ENCODE results near the gene ADD1.

DNA sequence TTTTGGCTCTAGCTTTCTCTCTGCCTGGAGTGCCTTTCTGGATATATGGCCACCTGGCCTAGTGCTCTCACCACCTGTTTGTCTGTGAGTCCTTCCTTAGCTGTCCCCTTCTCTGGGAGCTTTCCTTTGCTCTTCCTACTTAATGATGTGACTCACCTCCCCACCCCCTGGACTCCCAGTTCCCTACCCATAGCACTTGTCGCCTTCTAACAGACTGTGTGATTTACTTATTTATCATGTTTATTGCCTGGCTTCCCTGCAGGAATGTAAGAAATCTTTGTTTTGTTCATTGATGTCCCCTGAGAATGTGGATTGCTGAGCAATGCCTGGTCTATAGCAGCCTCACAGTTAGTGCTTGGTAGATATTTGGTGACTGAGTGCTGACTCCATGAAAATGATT, 18.9 kb downstream of the ADD1 start:
- TF ChIP-seq, protein P1, sequence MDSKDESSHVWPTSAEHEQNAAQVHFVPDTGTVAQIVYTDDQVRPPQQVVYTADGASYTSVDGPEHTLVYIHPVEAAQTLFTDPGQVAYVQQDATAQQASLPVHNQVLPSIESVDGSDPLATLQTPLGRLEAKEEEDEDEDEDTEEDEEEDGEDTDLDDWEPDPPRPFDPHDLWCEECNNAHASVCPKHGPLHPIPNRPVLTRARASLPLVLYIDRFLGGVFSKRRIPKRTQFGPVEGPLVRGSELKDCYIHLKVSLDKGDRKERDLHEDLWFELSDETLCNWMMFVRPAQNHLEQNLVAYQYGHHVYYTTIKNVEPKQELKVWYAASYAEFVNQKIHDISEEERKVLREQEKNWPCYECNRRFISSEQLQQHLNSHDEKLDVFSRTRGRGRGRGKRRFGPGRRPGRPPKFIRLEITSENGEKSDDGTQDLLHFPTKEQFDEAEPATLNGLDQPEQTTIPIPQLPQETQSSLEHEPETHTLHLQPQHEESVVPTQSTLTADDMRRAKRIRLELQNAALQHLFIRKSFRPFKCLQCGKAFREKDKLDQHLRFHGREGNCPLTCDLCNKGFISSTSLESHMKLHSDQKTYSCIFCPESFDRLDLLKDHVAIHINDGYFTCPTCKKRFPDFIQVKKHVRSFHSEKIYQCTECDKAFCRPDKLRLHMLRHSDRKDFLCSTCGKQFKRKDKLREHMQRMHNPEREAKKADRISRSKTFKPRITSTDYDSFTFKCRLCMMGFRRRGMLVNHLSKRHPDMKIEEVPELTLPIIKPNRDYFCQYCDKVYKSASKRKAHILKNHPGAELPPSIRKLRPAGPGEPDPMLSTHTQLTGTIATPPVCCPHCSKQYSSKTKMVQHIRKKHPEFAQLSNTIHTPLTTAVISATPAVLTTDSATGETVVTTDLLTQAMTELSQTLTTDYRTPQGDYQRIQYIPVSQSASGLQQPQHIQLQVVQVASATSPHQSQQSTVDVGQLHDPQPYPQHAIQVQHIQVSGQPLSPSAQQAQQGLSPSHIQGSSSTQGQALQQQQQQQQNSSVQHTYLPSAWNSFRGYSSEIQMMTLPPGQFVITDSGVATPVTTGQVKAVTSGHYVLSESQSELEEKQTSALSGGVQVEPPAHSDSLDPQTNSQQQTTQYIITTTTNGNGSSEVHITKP (CRISPR knock-in tag; IDR thresholded peaks at IDR 0.05; ENCODE audit: low read depth): no peak
- no peak for TF ChIP-seq MAFK (conservative IDR thresholded peaks at IDR 0.05 in 1 of 2, IDR thresholded peaks at IDR 0.05 in 1 of 2; ENCODE audit: low read length in 2 of 2)
- no peak for TF ChIP-seq ZNF589 (CRISPR knock-in tag; conservative IDR thresholded peaks at IDR 0.05)
- TF ChIP-seq HDAC2 (CRISPR knock-in tag; IDR thresholded peaks at IDR 0.05): no peak
- no peak for TF ChIP-seq ARNT2 (CRISPR knock-in tag; IDR thresholded peaks at IDR 0.05; ENCODE audit: low read depth)
- no peak for TF ChIP-seq ZNF605 (CRISPR knock-in tag; IDR thresholded peaks at IDR 0.05)
- TF ChIP-seq, protein P2, sequence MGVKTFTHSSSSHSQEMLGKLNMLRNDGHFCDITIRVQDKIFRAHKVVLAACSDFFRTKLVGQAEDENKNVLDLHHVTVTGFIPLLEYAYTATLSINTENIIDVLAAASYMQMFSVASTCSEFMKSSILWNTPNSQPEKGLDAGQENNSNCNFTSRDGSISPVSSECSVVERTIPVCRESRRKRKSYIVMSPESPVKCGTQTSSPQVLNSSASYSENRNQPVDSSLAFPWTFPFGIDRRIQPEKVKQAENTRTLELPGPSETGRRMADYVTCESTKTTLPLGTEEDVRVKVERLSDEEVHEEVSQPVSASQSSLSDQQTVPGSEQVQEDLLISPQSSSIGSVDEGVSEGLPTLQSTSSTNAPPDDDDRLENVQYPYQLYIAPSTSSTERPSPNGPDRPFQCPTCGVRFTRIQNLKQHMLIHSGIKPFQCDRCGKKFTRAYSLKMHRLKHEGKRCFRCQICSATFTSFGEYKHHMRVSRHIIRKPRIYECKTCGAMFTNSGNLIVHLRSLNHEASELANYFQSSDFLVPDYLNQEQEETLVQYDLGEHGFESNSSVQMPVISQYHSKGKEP (CRISPR knock-in tag; IDR thresholded peaks at IDR 0.05): no peak
- TF ChIP-seq, protein P3, sequence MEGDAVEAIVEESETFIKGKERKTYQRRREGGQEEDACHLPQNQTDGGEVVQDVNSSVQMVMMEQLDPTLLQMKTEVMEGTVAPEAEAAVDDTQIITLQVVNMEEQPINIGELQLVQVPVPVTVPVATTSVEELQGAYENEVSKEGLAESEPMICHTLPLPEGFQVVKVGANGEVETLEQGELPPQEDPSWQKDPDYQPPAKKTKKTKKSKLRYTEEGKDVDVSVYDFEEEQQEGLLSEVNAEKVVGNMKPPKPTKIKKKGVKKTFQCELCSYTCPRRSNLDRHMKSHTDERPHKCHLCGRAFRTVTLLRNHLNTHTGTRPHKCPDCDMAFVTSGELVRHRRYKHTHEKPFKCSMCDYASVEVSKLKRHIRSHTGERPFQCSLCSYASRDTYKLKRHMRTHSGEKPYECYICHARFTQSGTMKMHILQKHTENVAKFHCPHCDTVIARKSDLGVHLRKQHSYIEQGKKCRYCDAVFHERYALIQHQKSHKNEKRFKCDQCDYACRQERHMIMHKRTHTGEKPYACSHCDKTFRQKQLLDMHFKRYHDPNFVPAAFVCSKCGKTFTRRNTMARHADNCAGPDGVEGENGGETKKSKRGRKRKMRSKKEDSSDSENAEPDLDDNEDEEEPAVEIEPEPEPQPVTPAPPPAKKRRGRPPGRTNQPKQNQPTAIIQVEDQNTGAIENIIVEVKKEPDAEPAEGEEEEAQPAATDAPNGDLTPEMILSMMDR (CRISPR knock-in tag; IDR thresholded peaks at IDR 0.05): no peak
